AG10803 (cell line): ENCODE results near the gene RAPGEF2.

Source experiments
- DNase-seq: peaks from one replicate; pipeline ENCODE4 v3.0.0; 2010; ENCODE audit warnings: low read depth
- H3K4me3 ChIP-seq: 2 replicates; pipeline ENCODE4 v1.5.1; 2011; ENCODE audit warnings: mild to moderate bottlenecking, low read length, control low read depth
- CTCF ChIP-seq: conservative IDR thresholded peaks from 2 replicates; pipeline ENCODE4 v1.5.1; 2011; ENCODE audit warnings: mild to moderate bottlenecking, low read length, control low read depth, inconsistent platforms

RAPGEF2 gene

GRCh38 chr4:159163521-159163920, 60.6 kb downstream of the RAPGEF2 start:
- no peak for TF ChIP-seq CTCF
- no peak for DNase-seq
- no peak overlapping the region for H3K4me3 ChIP-seq

GRCh38 chr4:159169404-159170302, 66.8 kb downstream of the RAPGEF2 start:
- DNase-seq: no peak
- no peak for TF ChIP-seq CTCF
- H3K4me3 ChIP-seq: no peak overlapping the region

GRCh38 chr4:159171287-159171686, 68.4 kb downstream of the RAPGEF2 start:
- no peak for TF ChIP-seq CTCF
- H3K4me3 ChIP-seq: no peak overlapping the region
- no peak for DNase-seq

GRCh38 chr4:159173886-159174285, 71.0 kb downstream of the RAPGEF2 start:
- no peak for TF ChIP-seq CTCF
- DNase-seq: no peak
- H3K4me3 ChIP-seq: no peak overlapping the region

- no peak for DNase-seq
- H3K4me3 ChIP-seq: no peak overlapping the region
- TF ChIP-seq CTCF: no peak
Observed at GRCh38 chr4:159174645-159175084, 71.8 kb downstream of the RAPGEF2 start.

- peak; percentile 90 for DNase-seq
- TF ChIP-seq CTCF: peak; percentile 81
- H3K4me3 ChIP-seq: peak overlapping the region; percentile 46
Observed at GRCh38 chr4:159175085-159175988, 72.5 kb downstream of the RAPGEF2 start.
